Gastrocnemius medialis (tissue), 4 donors: ENCODE measurements around the gene ZBTB2. TPM values are rescaled to one million over a fixed set of nuclear protein-coding genes. Genes with fewer than 3 reads are reported as not detected.
A peak's percentile ranks its signal among the peaks of the same experiment; 100 is the strongest.

Experiments
- ATAC-seq, 2 donors: fragments of 150-250 bp; one replicate each; pipeline ENCODE4 v1.9.1; 2016
- DNase-seq, 2 donors: peaks; one replicate each; pipeline ENCODE4 v3.0.0-alpha.2; 2019
- H3K27ac ChIP-seq, 4 donors: fragments of 200-600 bp; sonication (generic); 1 replicate in 1 of 4; 2 replicates in 3 of 4; pipeline ENCODE4 v1.5.1; 2016 to 2018; ENCODE audit warnings: mild to moderate bottlenecking in 2 of 4, moderate library complexity in 1 of 4
- H3K27me3 ChIP-seq, 3 donors: fragments of 200-600 bp; sonication (generic) in 2 of 3; 1 replicate in 1 of 3; 2 replicates in 2 of 3; pipeline versions ENCODE4 v1.5.1 to v1.6.0; 2016 to 2019; ENCODE audit warnings: mild to moderate bottlenecking in 1 of 3, moderate library complexity in 1 of 3
- H3K36me3 ChIP-seq, 2 donors: fragments of 200-600 bp; sonication (generic) in 1 of 2; one replicate each; pipeline ENCODE4 v1.5.1; 2017 to 2018
- H3K4me1 ChIP-seq, 2 donors: fragments of 200-600 bp; sonication (generic) in 1 of 2; one replicate each; pipeline ENCODE4 v1.5.1; 2016 to 2017; ENCODE audit warnings: mild to moderate bottlenecking in 2 of 2
- H3K4me3 ChIP-seq, 4 donors: fragments of 200-600 bp; sonication (generic) in 3 of 4; 1 replicate in 1 of 4; 2 replicates in 3 of 4; pipeline ENCODE4 v1.5.1; 2016 to 2019; ENCODE audit warnings: mild to moderate bottlenecking in 2 of 4
- H3K9me3 ChIP-seq, 3 donors: fragments of 200-600 bp; sonication (generic) in 2 of 3; 1 replicate in 1 of 3; 2 replicates in 2 of 3; pipeline ENCODE4 v1.5.1; 2016 to 2019
- CTCF ChIP-seq, 5 experiments: fragments of 450-650 bp in 3 of 5; fragments of 200-600 bp in 2 of 5; sonication (generic) in 2 of 5; IDR thresholded peaks in 4 of 5; conservative IDR thresholded peaks in 1 of 5; 1 replicate in 4 of 5; 2 replicates in 1 of 5; pipeline ENCODE4 v1.5.1; 2016 to 2019; ENCODE audit warnings: antibody characterized with exemption in 5 of 5, mild to moderate bottlenecking in 3 of 5, moderate library complexity in 3 of 5
- POLR2A ChIP-seq, 2 donors: fragments of 450-650 bp; IDR thresholded peaks; one replicate each; pipeline ENCODE4 v1.6.1; 2017; ENCODE audit warnings: antibody characterized with exemption in 2 of 2, mild to moderate bottlenecking in 2 of 2, moderate library complexity in 2 of 2
- in situ Hi-C, 4 donors: fragments of 200-750 bp; cut with MboI; loops; one replicate each; pipeline versions ENCODE4 v1.15.0 to v1.8.0; 2017; ENCODE audit warnings: low sequenced_read_pairs in 4 of 4
- intact Hi-C: fragments of 100-400 bp; cut with DNase I; formaldehyde crosslinking; loops from one replicate; pipeline ENCODE4 v1.15.1; 2023; ENCODE audit warnings: low total_unique reads
- total RNA-seq, 4 donors: library from RNA; depleted of rRNA; stranded (reverse); fragments of >200 nt; gene quantifications; one replicate each; pipeline versions ENCODE4 v1.1.0 to v1.2.3, GENCODE V29; 2016

The ZBTB2 gene
- total RNA-seq, 4 donors from 2014 or later: 9.6 to 18.5 (median 14.3) TPM

GRCh38 chr6:151392427-151392826, 1.1 kb upstream of the ZBTB2 start:
- DNase-seq (no peak), ATAC-seq (no peak)
- H3K27me3 ChIP-seq: no peaks in the 10 kb centered on the region
- no peak for TF ChIP-seq POLR2A (IDR thresholded peaks at IDR 0.05)
- TF ChIP-seq CTCF (IDR thresholded peaks at IDR 0.05 in 4 of 5, conservative IDR thresholded peaks at IDR 0.05 in 1 of 5): no peak
- H3K27ac ChIP-seq: peak overlapping the region; percentile 94 to 100 (median 99)
- H3K4me1 ChIP-seq: peaks cover 52 to 58% of the 10 kb centered on the region in 2 donors
- in situ Hi-C loops: loop anchor here in 3 of 4 donors (5.0 to 10.0 kb wide), 2 partner anchors 52 to 60 kb away; partner anchors contain the start of gene RMND1 (in 2 of the 3)
- no peaks in the 10 kb centered on the region for H3K36me3 ChIP-seq
- H3K4me3 ChIP-seq: peak overlapping the region; percentile 81 to 96 (median 91)
- no peaks in the 10 kb centered on the region for H3K9me3 ChIP-seq
- intact Hi-C loops: loop anchor here (5.0 to 10.0 kb wide), 3 partner anchors 1498 to 1745 kb away; partner anchors contain the start of genes FBXO5, KATNA1 and RAET1E

- peak; percentile 57 to 60 for ATAC-seq
- Histone ChIP-seq H3K27ac (peak overlapping the region; percentile 94 to 100 (median 99)), H3K4me3 (peak overlapping the region; percentile 81 to 96 (median 91)), H3K36me3 (no peaks in the 10 kb centered on the region), H3K4me1 (peaks cover 53 to 57% of the 10 kb centered on the region in 2 donors), H3K9me3 (no peaks in the 10 kb centered on the region), H3K27me3 (no peaks in the 10 kb centered on the region)
- in situ Hi-C loops: loop anchor here in 3 of 4 donors (5.0 to 10.0 kb wide), 2 partner anchors 54 to 61 kb away; partner anchors contain the start of gene RMND1 (in 2 of the 3)
- intact Hi-C loops: loop anchor here (1.0 to 10.0 kb wide), 4 partner anchors 61 to 1744 kb away; partner anchors contain the start of genes FBXO5, KATNA1, RAET1E and RMND1
- TF ChIP-seq CTCF (IDR thresholded peaks at IDR 0.05 in 4 of 5, conservative IDR thresholded peaks at IDR 0.05 in 1 of 5): peak in 1 of 5 experiments; percentile 16
- TF ChIP-seq POLR2A (IDR thresholded peaks at IDR 0.05): peak in 1 of 2 donors; percentile 33
- peak; percentile 64 to 72 for DNase-seq
Measured at GRCh38 chr6:151390851-151391470, 398 bp downstream of the ZBTB2 start.

DNA sequence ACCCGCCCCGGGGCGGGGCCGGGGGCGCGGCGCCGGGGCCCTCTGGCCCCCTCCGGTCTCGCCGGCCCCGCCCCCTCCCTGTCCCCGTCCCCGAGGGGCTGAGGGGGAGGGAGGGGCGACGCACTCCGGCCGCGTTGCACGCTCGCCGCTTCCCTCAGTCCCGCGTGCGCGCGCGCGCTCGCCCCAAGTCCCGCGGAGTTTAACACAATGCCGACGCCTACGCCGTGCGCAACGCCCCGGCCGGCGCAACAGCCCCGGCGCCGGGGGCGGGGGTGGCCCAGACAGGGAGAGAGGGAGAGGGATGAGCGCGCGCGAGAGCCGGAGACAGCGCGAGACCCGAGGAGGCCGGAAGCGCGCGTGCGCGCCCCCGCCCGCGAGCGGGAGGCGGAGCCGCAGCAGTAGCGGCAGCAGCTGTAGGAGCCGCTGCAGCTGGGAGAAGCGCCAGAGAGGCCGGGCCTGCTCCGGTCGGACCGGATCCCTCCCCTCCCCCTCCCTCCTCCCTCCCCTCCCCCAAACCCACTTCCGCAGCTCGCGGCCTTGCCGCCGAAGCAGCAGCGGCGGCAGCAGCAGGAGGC, 996 bp downstream of the ZBTB2 start:
- Histone ChIP-seq H3K27me3 (no peaks in the 10 kb centered on the region), H3K4me3 (peak overlapping the region; percentile 81 to 96 (median 91)), H3K4me1 (peaks cover 47 to 52% of the 10 kb centered on the region in 2 donors), H3K36me3 (no peaks in the 10 kb centered on the region), H3K9me3 (no peaks in the 10 kb centered on the region), H3K27ac (peak overlapping the region; percentile 94 to 100 (median 99))
- intact Hi-C loops (loop anchor here (1.0 to 10.0 kb wide), 4 partner anchors 62 to 1743 kb away; partner anchors contain the start of genes FBXO5, KATNA1, RAET1E and RMND1), in situ Hi-C loops (loop anchor here in 3 of 4 donors (5.0 to 10.0 kb wide), 2 partner anchors 54 to 62 kb away; partner anchors contain the start of gene RMND1 (in 2 of the 3))
- DNase-seq (peak; percentile 93 to 97), ATAC-seq (peak; percentile 78 to 81)
- TF ChIP-seq CTCF (IDR thresholded peaks at IDR 0.05 in 4 of 5, conservative IDR thresholded peaks at IDR 0.05 in 1 of 5): no peak
- TF ChIP-seq POLR2A (IDR thresholded peaks at IDR 0.05): peak; percentile 51 to 60

DNA sequence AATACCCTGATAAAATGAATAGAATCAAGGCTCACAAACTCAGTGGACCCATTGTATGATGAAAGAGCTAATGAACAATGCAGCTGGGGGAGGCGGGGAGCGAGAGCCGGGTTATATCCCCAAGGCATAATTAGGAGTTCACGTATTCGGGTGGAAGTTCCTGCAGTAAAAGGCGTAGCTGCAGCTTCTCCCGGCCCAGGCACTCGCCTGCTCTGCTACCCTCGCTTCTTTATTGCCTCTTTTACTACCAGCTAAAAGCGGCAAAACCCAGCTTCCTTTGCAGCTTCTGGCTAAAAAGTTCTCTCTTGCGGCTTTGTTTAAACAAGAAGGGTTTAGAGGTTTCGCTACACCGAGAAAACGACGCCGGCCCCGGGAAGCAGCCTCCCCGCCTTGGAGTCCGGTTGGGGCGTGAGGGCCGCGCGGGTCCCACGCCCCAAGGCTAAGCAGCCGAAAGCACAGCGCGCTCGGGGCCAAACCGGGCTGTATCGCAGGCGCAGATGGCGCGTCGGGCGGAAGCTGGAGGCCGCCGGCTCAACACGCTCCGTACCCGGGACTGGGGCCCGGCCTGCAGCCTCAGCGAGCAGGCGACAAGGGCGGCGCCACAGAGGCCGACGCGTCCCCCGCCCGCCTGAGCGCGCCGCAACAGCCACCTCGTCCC, 1.6 kb downstream of the ZBTB2 start:
- in situ Hi-C loops: loop anchor here in 3 of 4 donors (5.0 to 10.0 kb wide), 2 partner anchors 55 to 63 kb away; partner anchors contain the start of gene RMND1 (in 2 of the 3)
- H3K27ac ChIP-seq: peak overlapping the region; percentile 94 to 100 (median 99)
- peak; percentile 24 to 25 for ATAC-seq
- peaks cover 42 to 51% of the 10 kb centered on the region in 2 donors for H3K4me1 ChIP-seq
- peak; percentile 29 to 60 for DNase-seq
- no peaks in the 10 kb centered on the region for H3K36me3 ChIP-seq
- no peak for TF ChIP-seq CTCF (IDR thresholded peaks at IDR 0.05 in 4 of 5, conservative IDR thresholded peaks at IDR 0.05 in 1 of 5)
- peak; percentile 55 to 79 for TF ChIP-seq POLR2A (IDR thresholded peaks at IDR 0.05)
- H3K9me3 ChIP-seq: no peaks in the 10 kb centered on the region
- H3K4me3 ChIP-seq: peak overlapping the region; percentile 81 to 96 (median 91)
- no peaks in the 10 kb centered on the region for H3K27me3 ChIP-seq
- intact Hi-C loops: loop anchor here (1.0 to 10.0 kb wide), 4 partner anchors 63 to 1742 kb away; partner anchors contain the start of genes FBXO5, KATNA1, RAET1E and RMND1
